AG20443 (cell line): Measurements from ENCODE around the gene KMT2A.
"Not testable (repeated sequence)": the region's sequence is repeated elsewhere in the genome, so short reads cannot be mapped to it uniquely, and the experiment has no call there.

Experiments
- DNase-seq: peaks from one replicate; pipeline ENCODE4 v3.0.0; 2012; ENCODE audit warnings: low spot score, mixed read lengths

Gene KMT2A

GRCh38 chr11:118435290-118435892 lies 901 bp upstream of the KMT2A start:
- peak; percentile 36 for DNase-seq

GRCh38 chr11:118436639-118437207 lies 431 bp downstream of the KMT2A start:
- DNase-seq = no peak

GRCh38 chr11:118437208-118438125 lies 1.2 kb downstream of the KMT2A start:
- DNase-seq = peak; percentile 65

- DNase-seq = peak; percentile 79
These were observed 2.1 kb downstream of the KMT2A start for GRCh38 chr11:118438314-118438931.

- no peak for DNase-seq
These were observed 3.4 kb downstream of the KMT2A start for GRCh38 chr11:118439646-118440045.

GRCh38 chr11:118441770-118442275 lies 5.5 kb downstream of the KMT2A start:
- DNase-seq = no peak

GRCh38 chr11:118442301-118442700 lies 6.0 kb downstream of the KMT2A start:
- DNase-seq = no peak

GRCh38 chr11:118442908-118443589 lies 6.8 kb downstream of the KMT2A start:
- no peak for DNase-seq

GRCh38 chr11:118443590-118444218 lies 7.4 kb downstream of the KMT2A start:
- DNase-seq = no peak

GRCh38 chr11:118447423-118447822 lies 11.1 kb downstream of the KMT2A start:
- no peak for DNase-seq

- DNase-seq = peak; percentile 16
These were observed 12.0 kb downstream of the KMT2A start for GRCh38 chr11:118448294-118448693.

- DNase-seq = no peak
These were observed 13.1 kb downstream of the KMT2A start for GRCh38 chr11:118449316-118449918.

GRCh38 chr11:118450451-118450850 lies 14.2 kb downstream of the KMT2A start:
- no peak for DNase-seq

- no peak for DNase-seq
These were observed 25.9 kb downstream of the KMT2A start for GRCh38 chr11:118462178-118462577.

- not testable (repeated sequence) for DNase-seq
These were observed 32.7 kb downstream of the KMT2A start for GRCh38 chr11:118468968-118469367.

- no peak for DNase-seq
These were observed 34.7 kb downstream of the KMT2A start for GRCh38 chr11:118471030-118471429.

GRCh38 chr11:118473537-118473936 lies 37.2 kb downstream of the KMT2A start:
- no peak for DNase-seq

GRCh38 chr11:118476676-118477075 lies 40.4 kb downstream of the KMT2A start:
- DNase-seq = no peak

- DNase-seq = not testable (repeated sequence)
These were observed 44.9 kb downstream of the KMT2A start for GRCh38 chr11:118481238-118481637.

- no peak for DNase-seq
These were observed 48.1 kb downstream of the KMT2A start for GRCh38 chr11:118484405-118484804.

GRCh38 chr11:118485273-118485672 lies 49.0 kb downstream of the KMT2A start:
- no peak for DNase-seq
